ENCODE data around the gene PTGER3. TPM values are rescaled to one million over a fixed set of nuclear protein-coding genes. Genes with fewer than 3 reads are reported as not detected.

PTGER3 gene
- total RNA-seq, 1 experiment from 2014 or later, result 0.08 TPM

DNA sequence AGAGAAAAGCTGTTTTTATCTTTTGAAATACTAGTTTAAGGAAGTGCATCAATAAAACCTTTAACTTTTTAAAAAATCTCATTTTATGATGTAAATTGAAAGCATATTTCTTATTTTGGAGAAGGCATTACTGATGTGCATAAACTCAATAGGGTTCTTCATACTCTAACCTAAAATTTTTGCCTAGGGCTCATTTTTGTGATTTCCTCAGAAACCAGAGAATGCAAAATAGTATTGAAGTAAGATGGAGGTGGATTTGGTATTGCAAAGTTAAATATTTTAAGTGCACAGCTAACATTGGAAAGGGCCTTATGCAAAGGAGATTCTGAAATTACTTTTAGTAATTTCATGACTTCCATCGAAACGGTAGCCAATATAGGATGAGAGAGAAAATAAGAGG lies 101.9 kb downstream of the PTGER3 start:
- Histone ChIP-seq H3K27me3 (ENCODE audit: control insufficient read depth, insufficient read depth, low read length) (no peaks in the 10 kb centered on the region), H3K4me3 (ENCODE audit: low read depth in 2 of 2, low read length in 2 of 2) (no peak overlapping the region), H3K9me3 (ENCODE audit: control insufficient read depth, insufficient read depth, low read depth, low read length) (no peaks in the 10 kb centered on the region), H3K36me3 (ENCODE audit: control insufficient read depth, insufficient read depth, low read length) (no peaks in the 10 kb centered on the region), H3K4me1 (ENCODE audit: control insufficient read depth, insufficient read depth, low read length) (no peaks in the 10 kb centered on the region), H3K27ac (ENCODE audit: low read length) (no peak overlapping the region)
- TF ChIP-seq SIN3A (IDR thresholded peaks at IDR 0.05; ENCODE audit: borderline replicate concordance, insufficient read depth, low read depth, low read length) (no peak), TCF7L2 (IDR thresholded peaks at IDR 0.05; ENCODE audit: low read depth, low read length) (no peak), POLR2AphosphoS5 (IDR thresholded peaks at IDR 0.05; ENCODE audit: low read depth, low read length) (no peak)
- TF ChIP-seq, protein P1, sequence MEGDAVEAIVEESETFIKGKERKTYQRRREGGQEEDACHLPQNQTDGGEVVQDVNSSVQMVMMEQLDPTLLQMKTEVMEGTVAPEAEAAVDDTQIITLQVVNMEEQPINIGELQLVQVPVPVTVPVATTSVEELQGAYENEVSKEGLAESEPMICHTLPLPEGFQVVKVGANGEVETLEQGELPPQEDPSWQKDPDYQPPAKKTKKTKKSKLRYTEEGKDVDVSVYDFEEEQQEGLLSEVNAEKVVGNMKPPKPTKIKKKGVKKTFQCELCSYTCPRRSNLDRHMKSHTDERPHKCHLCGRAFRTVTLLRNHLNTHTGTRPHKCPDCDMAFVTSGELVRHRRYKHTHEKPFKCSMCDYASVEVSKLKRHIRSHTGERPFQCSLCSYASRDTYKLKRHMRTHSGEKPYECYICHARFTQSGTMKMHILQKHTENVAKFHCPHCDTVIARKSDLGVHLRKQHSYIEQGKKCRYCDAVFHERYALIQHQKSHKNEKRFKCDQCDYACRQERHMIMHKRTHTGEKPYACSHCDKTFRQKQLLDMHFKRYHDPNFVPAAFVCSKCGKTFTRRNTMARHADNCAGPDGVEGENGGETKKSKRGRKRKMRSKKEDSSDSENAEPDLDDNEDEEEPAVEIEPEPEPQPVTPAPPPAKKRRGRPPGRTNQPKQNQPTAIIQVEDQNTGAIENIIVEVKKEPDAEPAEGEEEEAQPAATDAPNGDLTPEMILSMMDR (IDR thresholded peaks at IDR 0.05), result no peak
- TF ChIP-seq, protein P2, sequence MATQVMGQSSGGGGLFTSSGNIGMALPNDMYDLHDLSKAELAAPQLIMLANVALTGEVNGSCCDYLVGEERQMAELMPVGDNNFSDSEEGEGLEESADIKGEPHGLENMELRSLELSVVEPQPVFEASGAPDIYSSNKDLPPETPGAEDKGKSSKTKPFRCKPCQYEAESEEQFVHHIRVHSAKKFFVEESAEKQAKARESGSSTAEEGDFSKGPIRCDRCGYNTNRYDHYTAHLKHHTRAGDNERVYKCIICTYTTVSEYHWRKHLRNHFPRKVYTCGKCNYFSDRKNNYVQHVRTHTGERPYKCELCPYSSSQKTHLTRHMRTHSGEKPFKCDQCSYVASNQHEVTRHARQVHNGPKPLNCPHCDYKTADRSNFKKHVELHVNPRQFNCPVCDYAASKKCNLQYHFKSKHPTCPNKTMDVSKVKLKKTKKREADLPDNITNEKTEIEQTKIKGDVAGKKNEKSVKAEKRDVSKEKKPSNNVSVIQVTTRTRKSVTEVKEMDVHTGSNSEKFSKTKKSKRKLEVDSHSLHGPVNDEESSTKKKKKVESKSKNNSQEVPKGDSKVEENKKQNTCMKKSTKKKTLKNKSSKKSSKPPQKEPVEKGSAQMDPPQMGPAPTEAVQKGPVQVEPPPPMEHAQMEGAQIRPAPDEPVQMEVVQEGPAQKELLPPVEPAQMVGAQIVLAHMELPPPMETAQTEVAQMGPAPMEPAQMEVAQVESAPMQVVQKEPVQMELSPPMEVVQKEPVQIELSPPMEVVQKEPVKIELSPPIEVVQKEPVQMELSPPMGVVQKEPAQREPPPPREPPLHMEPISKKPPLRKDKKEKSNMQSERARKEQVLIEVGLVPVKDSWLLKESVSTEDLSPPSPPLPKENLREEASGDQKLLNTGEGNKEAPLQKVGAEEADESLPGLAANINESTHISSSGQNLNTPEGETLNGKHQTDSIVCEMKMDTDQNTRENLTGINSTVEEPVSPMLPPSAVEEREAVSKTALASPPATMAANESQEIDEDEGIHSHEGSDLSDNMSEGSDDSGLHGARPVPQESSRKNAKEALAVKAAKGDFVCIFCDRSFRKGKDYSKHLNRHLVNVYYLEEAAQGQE (IDR thresholded peaks at IDR 0.05; ENCODE audit: insufficient read depth in 1 of 2, low read depth in 2 of 2, low read length in 1 of 2), result no peak
- BruUV-seq (replicated peaks), result no TSS peak
- ATAC-seq, result no peak
- intact Hi-C loops (cut with micrococcal nuclease; ENCODE audit: unreplicated experiment), result no loop called here
- in situ Hi-C loops (cut with HindIII; ENCODE audit: low pct_unique_long_range_greater_than_20kb, low sequenced_read_pairs), result no loop called here
- ChIA-PET CTCF (no interaction called here), POLR2A (no interaction called here)
- DNase-seq (ENCODE audit: low read depth, low spot score), result no peak

DNA sequence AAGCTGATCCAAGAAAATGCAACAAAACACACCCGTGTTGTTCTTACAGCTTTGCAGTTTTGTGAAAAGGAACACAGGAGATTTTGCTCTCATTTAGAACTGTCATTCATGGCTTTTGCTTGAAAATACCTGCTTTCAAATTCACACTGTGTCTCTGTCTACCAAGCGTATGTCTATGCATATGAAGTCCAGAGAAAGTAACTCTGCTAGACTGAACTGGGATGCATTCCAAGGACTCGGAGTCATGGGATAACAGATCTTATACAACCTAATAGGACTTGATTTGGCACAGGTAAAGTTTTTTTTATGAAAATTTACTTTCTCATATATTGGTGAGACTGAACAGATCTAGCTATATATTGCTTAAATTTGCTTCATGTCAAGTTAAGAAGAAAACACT lies 102.4 kb downstream of the PTGER3 start:
- Histone ChIP-seq H3K36me3 (ENCODE audit: control insufficient read depth, insufficient read depth, low read length) (no peaks in the 10 kb centered on the region), H3K4me3 (ENCODE audit: low read depth in 2 of 2, low read length in 2 of 2) (no peak overlapping the region), H3K27me3 (ENCODE audit: control insufficient read depth, insufficient read depth, low read length) (no peaks in the 10 kb centered on the region), H3K9me3 (ENCODE audit: control insufficient read depth, insufficient read depth, low read depth, low read length) (no peaks in the 10 kb centered on the region), H3K27ac (ENCODE audit: low read length) (no peak overlapping the region), H3K4me1 (ENCODE audit: control insufficient read depth, insufficient read depth, low read length) (no peaks in the 10 kb centered on the region)
- BruUV-seq (replicated peaks), result no TSS peak
- ChIA-PET CTCF (no interaction called here), POLR2A (no interaction called here)
- in situ Hi-C loops (cut with HindIII; ENCODE audit: low pct_unique_long_range_greater_than_20kb, low sequenced_read_pairs), result no loop called here
- intact Hi-C loops (cut with micrococcal nuclease; ENCODE audit: unreplicated experiment), result no loop called here
- DNase-seq (ENCODE audit: low read depth, low spot score), result no peak
- TF ChIP-seq SIN3A (IDR thresholded peaks at IDR 0.05; ENCODE audit: borderline replicate concordance, insufficient read depth, low read depth, low read length) (no peak), TCF7L2 (IDR thresholded peaks at IDR 0.05; ENCODE audit: low read depth, low read length) (no peak), POLR2AphosphoS5 (IDR thresholded peaks at IDR 0.05; ENCODE audit: low read depth, low read length) (no peak)
- TF ChIP-seq, protein P1 (IDR thresholded peaks at IDR 0.05), result no peak
- TF ChIP-seq, protein P2 (IDR thresholded peaks at IDR 0.05; ENCODE audit: insufficient read depth in 1 of 2, low read depth in 2 of 2, low read length in 1 of 2), result no peak
- ATAC-seq, result no peak

All from Panc1 (cell line).